ENCODE results near the gene ZSWIM4.

ZSWIM4 gene

GRCh38 chr19:13877303-13877702 lies 82.1 kb downstream of the ZSWIM4 start:
- Histone ChIP-seq H3K27ac (ENCODE audit: low read length) (no peak overlapping the region), H3K36me3 (ENCODE audit: control insufficient read depth in 2 of 2, insufficient read depth in 2 of 2, low read length in 2 of 2) (no peaks in the 10 kb centered on the region), H3K27me3 (ENCODE audit: control insufficient read depth in 1 of 2, insufficient read depth in 2 of 2, low read length in 2 of 2) (peaks cover 0 to 3% of the 10 kb centered on the region in 2 donors), H3K9ac (ENCODE audit: low read length in 2 of 2) (no peak overlapping the region), H3K9me3 (ENCODE audit: control insufficient read depth in 2 of 2, low read length in 2 of 2) (no peaks in the 10 kb centered on the region), H3K4me1 (ENCODE audit: control insufficient read depth, insufficient read depth, low read length) (peaks cover 18% of the 10 kb centered on the region), H3K4me3 (ENCODE audit: low read length in 2 of 2) (no peak overlapping the region)

- Histone ChIP-seq H3K4me1 (ENCODE audit: control insufficient read depth, insufficient read depth, low read length) (peaks cover 18% of the 10 kb centered on the region), H3K4me3 (ENCODE audit: low read length in 2 of 2) (peak overlapping the region; percentile 44 to 66), H3K27me3 (ENCODE audit: control insufficient read depth in 1 of 2, insufficient read depth in 2 of 2, low read length in 2 of 2) (no peaks in the 10 kb centered on the region), H3K27ac (ENCODE audit: low read length) (peak overlapping the region; percentile 66), H3K36me3 (ENCODE audit: control insufficient read depth in 2 of 2, insufficient read depth in 2 of 2, low read length in 2 of 2) (no peaks in the 10 kb centered on the region), H3K9me3 (ENCODE audit: control insufficient read depth in 2 of 2, low read length in 2 of 2) (no peaks in the 10 kb centered on the region), H3K9ac (ENCODE audit: low read length in 2 of 2) (peak overlapping the region; percentile 52 to 71)
Measured at GRCh38 chr19:13880059-13881043, 85.1 kb downstream of the ZSWIM4 start.

GRCh38 chr19:13881251-13881691 lies 86.0 kb downstream of the ZSWIM4 start:
- Histone ChIP-seq H3K27ac (ENCODE audit: low read length) (no peak overlapping the region), H3K4me1 (ENCODE audit: control insufficient read depth, insufficient read depth, low read length) (peaks cover 18% of the 10 kb centered on the region), H3K27me3 (ENCODE audit: control insufficient read depth in 1 of 2, insufficient read depth in 2 of 2, low read length in 2 of 2) (no peaks in the 10 kb centered on the region), H3K9me3 (ENCODE audit: control insufficient read depth in 2 of 2, low read length in 2 of 2) (no peaks in the 10 kb centered on the region), H3K9ac (ENCODE audit: low read length in 2 of 2) (no peak overlapping the region), H3K36me3 (ENCODE audit: control insufficient read depth in 2 of 2, insufficient read depth in 2 of 2, low read length in 2 of 2) (no peaks in the 10 kb centered on the region), H3K4me3 (ENCODE audit: low read length in 2 of 2) (no peak overlapping the region)
